DMS79 (cell line): ENCODE results near the gene INPP5B.
"Not testable (repeated sequence)": the region's sequence is repeated elsewhere in the genome, so short reads cannot be mapped to it uniquely, and the experiment has no call there.

ENCODE experiments used
- DNase-seq: peaks from one replicate; lab custom pipeline; 2025; lab: John Stamatoyannopoulos, UW

The INPP5B gene

DNA sequence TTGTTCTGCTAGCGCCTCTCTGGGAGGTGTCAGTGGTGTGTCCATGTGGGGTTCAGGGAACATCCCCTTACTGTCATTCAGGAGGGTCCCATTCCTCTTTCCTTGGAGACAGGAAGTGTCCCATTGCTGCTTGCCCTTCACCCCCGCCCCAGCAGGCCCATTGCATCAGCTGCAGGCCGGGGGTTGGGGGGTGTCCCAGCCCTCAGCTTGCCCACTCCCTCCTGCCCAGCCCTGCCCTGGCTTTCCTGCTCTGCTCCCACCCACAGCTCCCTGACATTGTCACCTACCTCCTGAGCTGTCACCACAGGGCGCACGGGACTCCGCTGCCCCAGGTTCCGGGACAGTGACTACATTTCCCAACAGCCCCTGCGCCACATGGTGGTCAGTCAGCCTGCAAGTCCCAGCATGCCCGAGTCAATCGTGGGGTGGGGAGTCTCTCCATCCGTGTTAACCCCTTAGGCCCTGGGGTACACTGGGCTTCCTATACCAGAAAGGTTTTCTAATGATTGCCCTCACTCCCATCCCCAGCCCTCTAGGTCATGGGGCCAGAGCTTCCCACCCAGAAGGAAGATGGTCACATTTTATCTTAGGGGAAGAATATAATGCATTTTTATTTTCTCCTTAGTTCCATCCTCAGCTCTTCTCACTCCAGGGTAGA is at the start of gene INPP5B:
Gene INPP5B, minus strand, starts transcription at position 351 of the 658 bp plus-strand sequence. CDS start 745 bp downstream, outside the sequence.
- DNase-seq, result no peak

- peak; percentile 90 for DNase-seq
These were observed 49.0 kb upstream of the INPP5B start for GRCh38 chr1:37995751-37996345.

DNA sequence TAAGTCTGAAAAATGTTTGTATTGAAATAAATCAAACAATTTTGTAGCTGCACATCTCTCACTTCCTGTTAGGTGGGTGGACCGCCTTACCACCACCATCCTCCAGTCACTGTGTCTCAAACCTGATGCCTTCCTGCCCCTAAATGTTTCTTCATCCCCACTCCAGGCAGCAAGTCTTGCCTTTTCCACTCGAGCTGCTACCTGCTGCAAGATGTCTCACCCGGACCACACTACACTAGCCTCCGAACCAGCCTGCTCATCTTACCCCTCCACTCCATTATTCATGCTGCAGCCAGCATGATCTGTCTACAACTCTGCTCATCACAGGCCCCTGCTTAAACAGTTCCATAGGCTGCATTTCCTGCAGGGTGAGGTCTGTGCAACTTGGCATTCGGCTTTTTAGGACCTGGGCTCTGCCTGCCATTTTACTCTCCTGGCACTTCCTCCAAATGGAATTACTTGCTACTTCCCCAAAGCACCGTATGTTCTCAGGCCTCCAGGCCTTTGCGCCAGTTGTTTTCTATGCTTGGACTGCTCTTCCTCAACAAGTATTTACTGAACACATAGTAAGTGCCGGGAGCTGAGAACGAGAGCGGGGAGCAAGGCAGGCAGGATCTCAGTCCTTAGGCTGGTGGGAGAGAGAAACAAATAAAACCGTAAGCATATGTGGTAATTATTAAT is 48.2 kb upstream of the INPP5B start:
- no peak for DNase-seq

DNA sequence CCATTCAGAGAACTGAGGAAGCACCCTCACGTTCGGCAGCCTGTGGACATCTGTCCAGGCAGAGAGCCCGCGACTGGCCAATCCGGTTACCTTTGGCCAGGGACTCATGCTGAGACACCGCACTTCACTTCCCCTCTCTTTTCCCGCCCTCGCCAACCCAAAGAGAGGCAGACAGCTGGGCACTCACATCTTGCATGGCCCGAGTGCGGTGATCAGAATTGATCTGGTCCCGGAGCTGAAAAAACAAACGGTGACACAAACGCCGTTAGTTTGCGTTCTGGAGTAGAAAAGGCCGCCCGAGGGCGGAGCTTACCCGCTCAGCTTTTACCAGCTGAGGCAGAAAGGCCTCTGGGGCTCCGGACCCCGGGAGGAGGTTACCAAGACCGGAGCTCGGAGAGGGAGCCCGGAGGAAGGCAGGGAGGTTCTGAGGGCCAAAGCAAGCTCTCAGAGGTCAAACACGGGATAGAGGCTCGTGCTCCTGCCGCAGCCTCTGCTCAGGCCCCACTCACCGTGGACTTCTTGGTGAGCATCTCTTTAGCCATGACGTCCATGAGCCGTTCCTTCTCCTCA is 42.6 kb upstream of the INPP5B start:
- DNase-seq, result no peak

- no peak for DNase-seq
These were observed 40.8 kb upstream of the INPP5B start for GRCh38 chr1:37987679-37988078.

- no peak for DNase-seq
These were observed 36.7 kb upstream of the INPP5B start for GRCh38 chr1:37983546-37983945.

GRCh38 chr1:37978541-37978940 is 31.7 kb upstream of the INPP5B start:
- no peak for DNase-seq

DNA sequence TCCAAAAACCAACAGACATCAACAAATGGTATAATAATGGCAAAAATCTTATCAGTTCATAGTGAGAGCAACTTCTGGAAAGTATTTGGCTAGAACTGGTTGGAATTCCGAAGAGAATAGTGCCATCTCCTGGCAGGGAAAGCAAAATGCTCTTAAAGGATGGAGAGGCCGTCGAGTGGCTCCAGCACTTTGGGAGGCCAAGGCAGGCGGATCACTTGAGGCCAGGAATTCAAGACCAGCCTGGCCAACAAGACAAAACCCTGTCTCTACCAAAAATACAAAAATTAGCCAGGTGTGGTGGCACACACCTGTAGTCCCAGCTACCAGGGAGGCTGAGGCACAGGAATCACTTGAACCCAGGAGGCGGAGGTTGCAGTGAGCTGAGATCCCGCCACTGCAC is 28.2 kb upstream of the INPP5B start:
- DNase-seq, result peak; percentile 1

DNA sequence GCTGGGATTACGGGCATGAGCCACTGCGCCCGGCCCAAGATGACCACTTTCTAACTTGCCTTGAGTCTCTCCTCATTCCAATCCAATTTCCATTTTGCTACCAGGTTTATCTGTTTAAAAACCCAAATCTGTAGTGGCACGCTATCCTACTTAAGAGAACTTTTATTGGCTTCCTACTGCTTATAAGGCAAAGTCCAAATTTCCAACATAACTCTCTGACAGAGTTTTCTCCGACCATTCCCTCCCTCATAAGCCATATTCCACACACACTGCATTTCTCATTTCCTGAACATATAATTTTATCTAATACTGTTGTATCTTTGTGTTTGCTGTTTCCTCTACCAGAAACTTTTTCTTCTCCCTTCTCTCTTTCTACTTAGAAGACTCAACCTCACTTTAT is 27.7 kb upstream of the INPP5B start:
- DNase-seq, result no peak

DNA sequence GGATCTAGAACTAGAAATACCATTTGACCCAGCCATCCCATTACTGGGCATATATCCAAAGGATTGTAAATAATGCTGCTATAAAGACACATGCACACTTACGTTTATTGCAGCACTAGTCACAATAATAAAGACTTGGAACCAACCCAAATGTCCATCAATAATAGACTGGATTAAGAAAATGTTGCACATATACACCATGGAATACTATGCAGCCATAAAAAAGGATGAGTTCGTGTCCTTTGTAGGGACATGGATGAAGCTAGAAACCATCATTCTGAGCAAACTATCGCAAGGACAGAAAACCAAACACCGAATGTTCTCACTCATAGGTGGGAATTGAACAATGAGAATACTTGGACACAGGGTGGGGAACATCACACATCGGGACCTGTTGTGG is 26.8 kb upstream of the INPP5B start:
- DNase-seq, result not testable (repeated sequence)

DNA sequence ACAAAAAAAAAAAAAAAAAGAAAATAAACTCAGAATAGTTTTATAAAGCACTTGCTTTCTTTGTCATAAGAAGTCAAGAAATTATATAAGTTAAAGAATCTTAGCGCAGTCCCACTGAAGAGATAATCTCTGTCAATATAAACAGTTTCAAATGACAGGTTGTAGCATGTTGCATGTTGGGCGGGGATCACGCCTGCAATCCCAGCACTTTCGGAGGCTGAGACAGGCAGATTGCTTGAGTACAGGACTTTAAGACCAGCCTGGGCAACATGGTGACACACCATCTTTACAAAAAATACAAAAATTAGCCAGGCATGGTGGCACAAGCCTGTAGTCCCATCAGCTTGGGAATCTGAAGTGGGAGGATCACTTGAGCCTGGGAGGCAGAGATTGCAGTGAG is 18.4 kb upstream of the INPP5B start:
- DNase-seq, result no peak

DNA sequence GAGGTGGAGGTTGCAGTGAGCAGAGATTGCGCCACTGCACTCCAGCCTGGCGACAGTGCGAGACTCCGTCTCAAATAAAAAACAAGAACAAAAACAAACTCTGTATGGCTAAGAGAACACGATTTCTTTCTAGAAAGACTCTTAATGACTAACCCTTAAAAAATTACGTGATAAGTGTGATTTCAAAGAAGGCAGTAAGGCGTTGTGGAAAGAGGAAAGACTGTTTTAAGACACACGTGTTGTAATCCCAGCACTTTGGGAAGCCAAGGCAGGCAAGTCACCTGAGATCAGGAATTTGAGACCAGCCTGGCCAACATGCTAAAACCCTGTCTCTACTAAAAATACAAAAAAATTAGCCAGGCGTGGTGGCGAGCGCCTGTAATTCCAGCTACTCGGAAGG is 17.3 kb upstream of the INPP5B start:
- not testable (repeated sequence) for DNase-seq

GRCh38 chr1:37958690-37959089 is 11.8 kb upstream of the INPP5B start:
- no peak for DNase-seq

GRCh38 chr1:37955685-37956084 is 8.8 kb upstream of the INPP5B start:
- DNase-seq, result no peak

- no peak for DNase-seq
These were observed 7.6 kb upstream of the INPP5B start for GRCh38 chr1:37954316-37954971.

DNA sequence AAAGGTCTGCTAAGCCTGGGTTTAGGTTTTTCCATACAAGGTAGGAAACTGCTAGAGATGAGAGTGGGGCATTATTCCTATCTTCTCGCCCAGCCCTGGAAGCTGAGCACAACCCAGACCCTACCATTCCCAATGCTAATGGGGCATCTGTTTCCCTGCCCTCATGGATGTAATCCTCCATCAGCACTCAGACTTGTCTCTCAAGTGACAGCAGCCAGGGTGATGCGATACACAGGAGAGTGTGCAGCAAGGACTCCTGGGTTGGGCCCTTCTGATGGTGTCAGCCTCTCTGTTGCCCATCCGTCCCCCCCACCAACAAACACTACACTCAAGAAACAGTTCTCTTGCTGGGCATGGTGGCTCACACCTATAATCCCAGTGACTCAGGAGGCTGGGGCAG is 5.9 kb upstream of the INPP5B start:
- no peak for DNase-seq

GRCh38 chr1:37951783-37952624 is 5.2 kb upstream of the INPP5B start:
- no peak for DNase-seq

DNA sequence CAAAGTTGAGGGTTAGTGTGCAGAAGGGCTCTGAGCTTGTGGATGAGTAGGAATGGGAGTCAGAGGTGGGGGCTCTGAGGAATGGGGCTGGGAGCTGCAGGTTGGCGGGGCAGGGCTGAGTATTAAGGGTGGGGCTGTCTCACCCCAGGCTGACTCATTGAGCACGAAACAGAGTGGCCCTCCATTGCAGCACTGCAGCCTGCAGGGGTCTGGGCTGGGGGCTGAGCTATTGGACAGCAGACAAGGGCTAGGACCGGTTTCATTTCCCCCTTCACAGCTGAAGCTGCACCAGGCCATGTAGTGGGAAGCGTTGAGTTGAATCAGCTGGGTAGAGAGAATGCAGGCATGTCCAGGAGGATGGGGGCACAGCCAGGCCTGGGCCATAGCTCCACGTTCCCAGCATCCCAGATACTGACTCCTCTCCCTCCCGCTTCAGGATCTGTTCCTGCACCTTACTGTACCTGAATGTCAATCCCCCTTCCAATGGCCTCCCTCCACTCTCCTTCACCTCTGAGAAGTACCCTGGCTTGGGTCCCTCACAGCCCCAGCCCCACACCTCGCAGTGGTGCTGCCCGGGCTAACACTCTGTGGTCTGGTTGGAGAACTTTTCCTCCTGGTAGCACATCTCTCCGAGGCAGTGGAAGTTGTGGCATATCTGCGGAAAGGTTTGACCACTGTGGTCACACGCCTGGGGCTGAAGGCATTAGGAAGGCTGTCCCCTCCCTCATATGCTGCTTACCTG is 4.4 kb upstream of the INPP5B start:
- no peak for DNase-seq

DNA sequence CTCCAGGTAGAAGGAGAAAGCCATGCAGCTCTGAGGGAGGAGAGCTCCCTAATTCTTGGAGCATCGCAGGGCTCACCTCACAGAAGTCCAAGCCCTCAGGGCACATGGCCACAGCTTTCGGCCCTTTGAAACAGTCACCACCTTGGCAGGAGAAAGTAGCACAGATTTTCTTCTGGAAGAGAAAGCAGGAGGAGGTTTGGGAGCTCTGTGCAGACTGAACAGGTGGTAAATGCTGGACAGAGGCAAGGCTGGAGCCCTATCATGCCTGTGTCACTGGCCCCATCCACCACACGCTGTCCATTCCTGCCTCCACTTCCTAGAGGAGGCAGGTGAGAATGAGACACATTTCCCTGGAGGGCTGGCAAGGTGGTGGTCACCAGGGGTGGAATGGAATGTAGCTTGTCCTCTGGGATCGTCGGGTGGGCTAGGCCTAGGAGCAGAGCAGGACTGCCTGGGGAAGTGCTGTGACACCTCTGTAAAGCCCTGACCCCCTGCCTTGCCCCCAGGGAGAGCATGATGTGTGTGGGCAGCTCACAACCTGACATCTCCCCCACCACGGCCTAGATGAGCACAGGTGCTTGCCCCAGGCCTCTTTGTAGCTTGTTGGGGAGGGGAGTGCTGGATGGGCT is 2.8 kb upstream of the INPP5B start:
- DNase-seq, result no peak

GRCh38 chr1:37948841-37949240 is 2.0 kb upstream of the INPP5B start:
- DNase-seq, result no peak
